A549 (cell line): ENCODE measurements around the gene CLNS1A. TPM values are rescaled to one million over a fixed set of nuclear protein-coding genes. Genes with fewer than 3 reads are reported as not detected.

ENCODE experiments used
- ATAC-seq, 2 experiments: fragments of 200-7000 bp in 1 of 2; fragments of >200 bp in 1 of 2; cut with Nextera tagmentation in 1 of 2; cut with Tn5 transposase in 1 of 2; 3 replicates each; pipeline versions ENCODE4 v1.8.0 to v1.9.1; 2018 to 2020; ENCODE audit warnings: mild to moderate bottlenecking in 1 of 2, moderate library complexity in 1 of 2
- CTCF ChIA-PET: fragments of 300-600 bp; sonication (Branson Sonifier 250); formaldehyde crosslinking; extraction: SDS; loops from one replicate; lab custom pipeline; 2021; ENCODE audit warnings: antibody characterized with exemption, inconsistent platforms; lab: Yijun Ruan, JAX
- POLR2A ChIA-PET: fragments of 350-600 bp; formaldehyde crosslinking; extraction: SDS; loops from one replicate; lab custom pipeline; 2021; ENCODE audit warnings: antibody characterized with exemption, inconsistent platforms; lab: Yijun Ruan, JAX
- DNase-seq, 2 experiments: peaks; one replicate each; pipeline versions ENCODE4 v3.0.0 to v3.0.0-alpha.2; 2011 to 2016; ENCODE audit warnings: low read depth in 1 of 2, low spot score in 1 of 2
- FAIRE-seq: peaks from 2 replicates; lab custom pipeline; 2011; peaks lifted over from hg19 to GRCh38; lab: Jason Lieb, UNC
- H3K27ac ChIP-seq, 2 experiments: fragments of >200 bp; sonication (Bioruptor Twin); formaldehyde crosslinking; 3 replicates each; pipeline ENCODE4 v1.5.1; 2016 to 2017
- H3K4me1 ChIP-seq: fragments of >200 bp; sonication (Bioruptor Twin); formaldehyde crosslinking; 3 replicates; pipeline ENCODE4 v1.6.1; 2016
- H3K4me2 ChIP-seq: fragments of >200 bp; sonication (Bioruptor Twin); formaldehyde crosslinking; 3 replicates; pipeline ENCODE4 v1.6.1; 2016
- H3K4me3 ChIP-seq: fragments of >200 bp; sonication (Bioruptor Twin); formaldehyde crosslinking; 3 replicates; pipeline ENCODE4 v1.5.1; 2016
- H3K9me3 ChIP-seq: fragments of >200 bp; sonication (Bioruptor Twin); formaldehyde crosslinking; 3 replicates; pipeline ENCODE4 v1.6.1; 2016
- BHLHE40 ChIP-seq: IDR thresholded peaks from 2 replicates; pipeline ENCODE4 v1.6.1; 2012; ENCODE audit warnings: low read depth, low read length, inconsistent platforms
- CBX2 ChIP-seq: fragments of 200-600 bp; sonication (generic); IDR thresholded peaks from 2 replicates; pipeline ENCODE4 v1.6.1; 2016; ENCODE audit warnings: low read depth, mild to moderate bottlenecking, borderline replicate concordance
- CBX8 ChIP-seq: fragments of 200-600 bp; sonication (generic); IDR thresholded peaks from 2 replicates; pipeline ENCODE4 v1.6.1; 2016
- CEBPB ChIP-seq, 2 experiments: fragments of >200 bp in 1 of 2; sonication (Bioruptor Twin) in 1 of 2; formaldehyde crosslinking in 1 of 2; IDR thresholded peaks; 2 replicates each; pipeline ENCODE4 v1.6.1; 2012 to 2016
- GATA3 ChIP-seq: IDR thresholded peaks from 2 replicates; pipeline ENCODE4 v1.6.1; 2012; ENCODE audit warnings: borderline replicate concordance
- HDAC2 ChIP-seq: fragments of 200-600 bp; sonication (generic); IDR thresholded peaks from 2 replicates; pipeline ENCODE4 v1.6.1; 2016
- HOXA7 ChIP-seq: fragments of 250-450 bp; sonication (Bioruptor Pico); IDR thresholded peaks from 2 replicates; pipeline ENCODE4 v1.5.0; 2020; ENCODE audit warnings: mild to moderate bottlenecking, moderate library complexity
- HOXB13 ChIP-seq: fragments of 250-450 bp; sonication (Bioruptor Pico); IDR thresholded peaks from 2 replicates; pipeline ENCODE4 v1.5.0; 2020; ENCODE audit warnings: low read depth, mild to moderate bottlenecking, moderate library complexity
- HOXB5 ChIP-seq: fragments of 250-450 bp; sonication (Bioruptor Pico); IDR thresholded peaks from 2 replicates; pipeline ENCODE4 v1.5.0; 2020; ENCODE audit warnings: mild to moderate bottlenecking, moderate library complexity
- JUN ChIP-seq, 2 experiments: fragments of >200 bp; sonication (Bioruptor Twin); formaldehyde crosslinking; IDR thresholded peaks; 2 replicates in 1 of 2; 3 replicates in 1 of 2; pipeline ENCODE4 v1.6.1; 2016 to 2017
- KDM1A ChIP-seq: fragments of 200-600 bp; sonication (generic); IDR thresholded peaks from 2 replicates; pipeline ENCODE4 v1.6.1; 2016; ENCODE audit warnings: low read depth, mild to moderate bottlenecking
- KDM5A ChIP-seq: fragments of 200-600 bp; sonication (generic); IDR thresholded peaks from 2 replicates; pipeline ENCODE4 v1.6.1; 2016; ENCODE audit warnings: antibody characterized with exemption, mild to moderate bottlenecking
- NFE2L2 ChIP-seq: fragments of 150-350 bp; conservative IDR thresholded peaks from 2 replicates; pipeline ENCODE4 v1.6.1; 2014; ENCODE audit warnings: low read length
- NR3C1 ChIP-seq: fragments of >200 bp; sonication (Bioruptor Twin); formaldehyde crosslinking; IDR thresholded peaks from 3 replicates; pipeline ENCODE4 v1.6.1; 2017
- PHF8 ChIP-seq: fragments of 200-600 bp; sonication (generic); IDR thresholded peaks from 2 replicates; pipeline ENCODE4 v1.6.1; 2016; ENCODE audit warnings: low read depth, mild to moderate bottlenecking, antibody characterized with exemption, moderate library complexity, borderline replicate concordance
- POLR2A ChIP-seq: IDR thresholded peaks from 2 replicates; pipeline ENCODE4 v1.6.1; 2012; ENCODE audit warnings: mild to moderate bottlenecking, low read length
- POLR2AphosphoS2 ChIP-seq: conservative IDR thresholded peaks from 2 replicates; pipeline ENCODE4 v1.6.1; 2012; ENCODE audit warnings: low read length, improper control_type of control experiment, inconsistent platforms
- RAD21 ChIP-seq, 2 experiments: fragments of >200 bp in 1 of 2; sonication (Bioruptor Twin) in 1 of 2; formaldehyde crosslinking in 1 of 2; IDR thresholded peaks in 1 of 2; conservative IDR thresholded peaks in 1 of 2; 2 replicates in 1 of 2; 3 replicates in 1 of 2; pipeline ENCODE4 v1.6.1; 2012 to 2018; ENCODE audit warnings: inconsistent platforms in 1 of 2
- RARB ChIP-seq: fragments of 250-450 bp; sonication (Bioruptor Pico); IDR thresholded peaks from 2 replicates; pipeline ENCODE4 v1.8.0; 2021; ENCODE audit warnings: mild to moderate bottlenecking, moderate library complexity
- RCOR1 ChIP-seq: fragments of 150-350 bp; IDR thresholded peaks from 2 replicates; pipeline ENCODE4 v1.6.1; 2014; ENCODE audit warnings: antibody characterized with exemption, low read length, low read depth
- RFX5 ChIP-seq: fragments of 450-650 bp; IDR thresholded peaks from 2 replicates; pipeline ENCODE4 v1.7.1; 2014; ENCODE audit warnings: antibody characterized with exemption, mild to moderate bottlenecking, moderate library complexity
- SMC3 ChIP-seq: fragments of >200 bp; sonication (Bioruptor Twin); formaldehyde crosslinking; IDR thresholded peaks from 3 replicates; pipeline ENCODE4 v1.6.1; 2018; ENCODE audit warnings: inconsistent platforms
- ZFP36 ChIP-seq: fragments of 450-650 bp; IDR thresholded peaks from 2 replicates; pipeline ENCODE4 v1.6.1; 2014; ENCODE audit warnings: borderline replicate concordance; ENCODE audit not compliant: partially characterized antibody
- WGBS: methylation state at CpG from one replicate; pipeline ENCODE4 v1.1.6; 2017; ENCODE audit errors: missing lambda C conversion rate; 5-methylcytosine and 5-hydroxymethylcytosine counted together
- polyA plus RNA-seq, 4 experiments: library from polyadenylated mRNA; depleted of rRNA in 3 of 4; stranded (reverse); fragments of >200 nt; fragmentation: RNase III in 1 of 4; extraction: RNeasy Plus Mini Kit Qiagen cat#74134 plus additional on column Dnase treatment in 1 of 4; gene quantifications; 2 replicates in 3 of 4; 3 replicates in 1 of 4; pipeline ENCODE4 v1.2.3, GENCODE V29; 2011 to 2017
- TF ChIP-seq, protein P1 (sequence below): fragments of >200 bp; sonication (Bioruptor Twin); formaldehyde crosslinking; IDR thresholded peaks from 3 replicates; pipeline ENCODE4 v1.5.1; 2016
- TF ChIP-seq, protein P2 (sequence below): fragments of 250-450 bp; sonication (Bioruptor Pico); IDR thresholded peaks from 2 replicates; pipeline ENCODE4 v1.5.0; 2021; ENCODE audit warnings: mild to moderate bottlenecking, moderate library complexity, borderline replicate concordance
- TF ChIP-seq, protein P3 (sequence below): fragments of >200 bp; sonication (Bioruptor Twin); formaldehyde crosslinking; IDR thresholded peaks from 3 replicates; pipeline ENCODE4 v1.6.1; 2016
- TF ChIP-seq, protein P4 (sequence below): IDR thresholded peaks from 2 replicates; pipeline ENCODE4 v1.6.1; 2012
- TF ChIP-seq, protein P5 (sequence below): fragments of 200-600 bp; sonication (generic); IDR thresholded peaks from 2 replicates; pipeline ENCODE4 v1.6.1; 2016; ENCODE audit warnings: antibody characterized with exemption, mild to moderate bottlenecking, moderate library complexity
- TF ChIP-seq, protein P6 (sequence below): fragments of >200 bp; sonication (Bioruptor Twin); formaldehyde crosslinking; IDR thresholded peaks from 2 replicates; pipeline ENCODE4 v1.6.1; 2016

The CLNS1A gene
- polyA plus RNA-seq, 2 of the 4 experiments (the other 2 are of a cell fraction): 173 to 210 TPM

DNA sequence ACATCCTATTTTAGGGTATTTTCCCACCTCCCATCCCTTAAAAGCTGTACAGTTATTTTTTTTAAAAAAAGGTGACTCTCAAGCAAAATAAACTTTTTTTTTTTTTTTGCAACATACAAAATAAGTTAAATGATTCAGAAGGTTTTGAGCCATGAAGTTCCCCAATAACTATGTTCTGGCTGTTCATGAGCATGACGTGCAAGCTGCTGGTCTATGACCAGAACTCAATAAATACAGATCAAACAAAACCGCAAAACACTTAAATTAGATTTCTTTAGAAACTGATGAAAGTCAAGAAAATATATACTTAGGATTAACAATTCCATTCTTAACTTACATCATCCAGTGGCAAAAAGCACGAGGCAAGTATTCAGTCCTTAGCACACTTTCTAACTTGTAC lies 24.1 kb upstream of the CLNS1A start:
- H3K9me3 ChIP-seq: no peaks in the 10 kb centered on the region
- TF ChIP-seq HDAC2: no peak
- TF ChIP-seq RARB (CRISPR knock-in tag): no peak
- TF ChIP-seq KDM5A: no peak
- TF ChIP-seq, protein P1, sequence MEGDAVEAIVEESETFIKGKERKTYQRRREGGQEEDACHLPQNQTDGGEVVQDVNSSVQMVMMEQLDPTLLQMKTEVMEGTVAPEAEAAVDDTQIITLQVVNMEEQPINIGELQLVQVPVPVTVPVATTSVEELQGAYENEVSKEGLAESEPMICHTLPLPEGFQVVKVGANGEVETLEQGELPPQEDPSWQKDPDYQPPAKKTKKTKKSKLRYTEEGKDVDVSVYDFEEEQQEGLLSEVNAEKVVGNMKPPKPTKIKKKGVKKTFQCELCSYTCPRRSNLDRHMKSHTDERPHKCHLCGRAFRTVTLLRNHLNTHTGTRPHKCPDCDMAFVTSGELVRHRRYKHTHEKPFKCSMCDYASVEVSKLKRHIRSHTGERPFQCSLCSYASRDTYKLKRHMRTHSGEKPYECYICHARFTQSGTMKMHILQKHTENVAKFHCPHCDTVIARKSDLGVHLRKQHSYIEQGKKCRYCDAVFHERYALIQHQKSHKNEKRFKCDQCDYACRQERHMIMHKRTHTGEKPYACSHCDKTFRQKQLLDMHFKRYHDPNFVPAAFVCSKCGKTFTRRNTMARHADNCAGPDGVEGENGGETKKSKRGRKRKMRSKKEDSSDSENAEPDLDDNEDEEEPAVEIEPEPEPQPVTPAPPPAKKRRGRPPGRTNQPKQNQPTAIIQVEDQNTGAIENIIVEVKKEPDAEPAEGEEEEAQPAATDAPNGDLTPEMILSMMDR: no peak
- TF ChIP-seq NFE2L2: no peak
- TF ChIP-seq SMC3: no peak
- TF ChIP-seq RCOR1: no peak
- no peak for TF ChIP-seq JUN (IDR thresholded peaks at IDR 0.05)
- TF ChIP-seq, protein P2, sequence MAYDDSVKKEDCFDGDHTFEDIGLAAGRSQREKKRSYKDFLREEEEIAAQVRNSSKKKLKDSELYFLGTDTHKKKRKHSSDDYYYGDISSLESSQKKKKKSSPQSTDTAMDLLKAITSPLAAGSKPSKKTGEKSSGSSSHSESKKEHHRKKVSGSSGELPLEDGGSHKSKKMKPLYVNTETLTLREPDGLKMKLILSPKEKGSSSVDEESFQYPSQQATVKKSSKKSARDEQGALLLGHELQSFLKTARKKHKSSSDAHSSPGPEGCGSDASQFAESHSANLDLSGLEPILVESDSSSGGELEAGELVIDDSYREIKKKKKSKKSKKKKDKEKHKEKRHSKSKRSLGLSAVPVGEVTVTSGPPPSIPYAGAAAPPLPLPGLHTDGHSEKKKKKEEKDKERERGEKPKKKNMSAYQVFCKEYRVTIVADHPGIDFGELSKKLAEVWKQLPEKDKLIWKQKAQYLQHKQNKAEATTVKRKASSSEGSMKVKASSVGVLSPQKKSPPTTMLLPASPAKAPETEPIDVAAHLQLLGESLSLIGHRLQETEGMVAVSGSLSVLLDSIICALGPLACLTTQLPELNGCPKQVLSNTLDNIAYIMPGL: no peak
- no peak for TF ChIP-seq POLR2A
- TF ChIP-seq, protein P3, sequence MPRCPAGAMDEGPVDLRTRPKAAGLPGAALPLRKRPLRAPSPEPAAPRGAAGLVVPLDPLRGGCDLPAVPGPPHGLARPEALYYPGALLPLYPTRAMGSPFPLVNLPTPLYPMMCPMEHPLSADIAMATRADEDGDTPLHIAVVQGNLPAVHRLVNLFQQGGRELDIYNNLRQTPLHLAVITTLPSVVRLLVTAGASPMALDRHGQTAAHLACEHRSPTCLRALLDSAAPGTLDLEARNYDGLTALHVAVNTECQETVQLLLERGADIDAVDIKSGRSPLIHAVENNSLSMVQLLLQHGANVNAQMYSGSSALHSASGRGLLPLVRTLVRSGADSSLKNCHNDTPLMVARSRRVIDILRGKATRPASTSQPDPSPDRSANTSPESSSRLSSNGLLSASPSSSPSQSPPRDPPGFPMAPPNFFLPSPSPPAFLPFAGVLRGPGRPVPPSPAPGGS: no peak
- no peak for TF ChIP-seq RFX5
- TF ChIP-seq BHLHE40: no peak
- TF ChIP-seq HOXA7 (CRISPR knock-in tag): no peak
- no peak for TF ChIP-seq KDM1A
- TF ChIP-seq ZFP36: no peak
- DNase-seq (no peak), ATAC-seq (no peak), FAIRE-seq (no peak)
- WGBS: 91% methylated on average over 3 of the region's 3 CpGs
- H3K4me1 ChIP-seq: no peaks in the 10 kb centered on the region
- H3K4me2 ChIP-seq: no peak overlapping the region
- no peak overlapping the region for H3K27ac ChIP-seq
- POLR2A ChIA-PET: no interaction called here
- CTCF ChIA-PET: interaction anchor here (0.6 to 1.4 kb wide), 2 partner anchors 11 to 19 kb away, joined by 3 to 4 read pairs; no protein-coding TSS in a partner anchor
- H3K4me3 ChIP-seq: no peak overlapping the region

DNA sequence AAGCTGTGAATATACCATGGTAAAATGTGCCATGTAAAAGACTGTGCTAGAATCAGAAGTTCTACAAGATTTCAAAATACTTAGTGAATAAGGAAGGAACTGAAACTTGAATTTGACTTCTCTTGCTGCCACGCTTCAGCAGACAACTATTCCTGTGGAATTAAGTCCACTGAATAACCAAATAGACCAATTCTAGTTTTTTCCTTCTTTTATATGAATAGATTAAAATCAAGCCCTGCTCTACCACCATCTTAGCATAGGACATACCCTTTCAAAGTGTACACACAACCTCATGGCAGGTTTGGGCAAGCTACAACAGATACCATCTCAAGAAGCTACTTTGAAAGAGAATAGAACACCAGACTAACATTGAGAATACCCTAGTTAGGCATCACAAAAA lies 23.4 kb upstream of the CLNS1A start:
- TF ChIP-seq HOXB5 (CRISPR knock-in tag) (no peak), GATA3 (no peak), RCOR1 (no peak), CBX2 (no peak), NR3C1 (no peak), POLR2A (no peak), POLR2AphosphoS2 (no peak), HOXB13 (CRISPR knock-in tag) (no peak), CBX8 (no peak), PHF8 (no peak), CEBPB (IDR thresholded peaks at IDR 0.05) (no peak), RAD21 (conservative IDR thresholded peaks at IDR 0.05 in 1 of 2, IDR thresholded peaks at IDR 0.05 in 1 of 2) (no peak), BHLHE40 (no peak)
- TF ChIP-seq, protein P4, sequence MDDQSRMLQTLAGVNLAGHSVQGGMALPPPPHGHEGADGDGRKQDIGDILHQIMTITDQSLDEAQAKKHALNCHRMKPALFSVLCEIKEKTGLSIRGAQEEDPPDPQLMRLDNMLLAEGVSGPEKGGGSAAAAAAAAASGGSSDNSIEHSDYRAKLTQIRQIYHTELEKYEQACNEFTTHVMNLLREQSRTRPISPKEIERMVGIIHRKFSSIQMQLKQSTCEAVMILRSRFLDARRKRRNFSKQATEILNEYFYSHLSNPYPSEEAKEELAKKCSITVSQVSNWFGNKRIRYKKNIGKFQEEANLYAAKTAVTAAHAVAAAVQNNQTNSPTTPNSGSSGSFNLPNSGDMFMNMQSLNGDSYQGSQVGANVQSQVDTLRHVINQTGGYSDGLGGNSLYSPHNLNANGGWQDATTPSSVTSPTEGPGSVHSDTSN: no peak
- TF ChIP-seq, protein P5, sequence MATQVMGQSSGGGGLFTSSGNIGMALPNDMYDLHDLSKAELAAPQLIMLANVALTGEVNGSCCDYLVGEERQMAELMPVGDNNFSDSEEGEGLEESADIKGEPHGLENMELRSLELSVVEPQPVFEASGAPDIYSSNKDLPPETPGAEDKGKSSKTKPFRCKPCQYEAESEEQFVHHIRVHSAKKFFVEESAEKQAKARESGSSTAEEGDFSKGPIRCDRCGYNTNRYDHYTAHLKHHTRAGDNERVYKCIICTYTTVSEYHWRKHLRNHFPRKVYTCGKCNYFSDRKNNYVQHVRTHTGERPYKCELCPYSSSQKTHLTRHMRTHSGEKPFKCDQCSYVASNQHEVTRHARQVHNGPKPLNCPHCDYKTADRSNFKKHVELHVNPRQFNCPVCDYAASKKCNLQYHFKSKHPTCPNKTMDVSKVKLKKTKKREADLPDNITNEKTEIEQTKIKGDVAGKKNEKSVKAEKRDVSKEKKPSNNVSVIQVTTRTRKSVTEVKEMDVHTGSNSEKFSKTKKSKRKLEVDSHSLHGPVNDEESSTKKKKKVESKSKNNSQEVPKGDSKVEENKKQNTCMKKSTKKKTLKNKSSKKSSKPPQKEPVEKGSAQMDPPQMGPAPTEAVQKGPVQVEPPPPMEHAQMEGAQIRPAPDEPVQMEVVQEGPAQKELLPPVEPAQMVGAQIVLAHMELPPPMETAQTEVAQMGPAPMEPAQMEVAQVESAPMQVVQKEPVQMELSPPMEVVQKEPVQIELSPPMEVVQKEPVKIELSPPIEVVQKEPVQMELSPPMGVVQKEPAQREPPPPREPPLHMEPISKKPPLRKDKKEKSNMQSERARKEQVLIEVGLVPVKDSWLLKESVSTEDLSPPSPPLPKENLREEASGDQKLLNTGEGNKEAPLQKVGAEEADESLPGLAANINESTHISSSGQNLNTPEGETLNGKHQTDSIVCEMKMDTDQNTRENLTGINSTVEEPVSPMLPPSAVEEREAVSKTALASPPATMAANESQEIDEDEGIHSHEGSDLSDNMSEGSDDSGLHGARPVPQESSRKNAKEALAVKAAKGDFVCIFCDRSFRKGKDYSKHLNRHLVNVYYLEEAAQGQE: no peak
- TF ChIP-seq, protein P3: no peak
- TF ChIP-seq, protein P6, sequence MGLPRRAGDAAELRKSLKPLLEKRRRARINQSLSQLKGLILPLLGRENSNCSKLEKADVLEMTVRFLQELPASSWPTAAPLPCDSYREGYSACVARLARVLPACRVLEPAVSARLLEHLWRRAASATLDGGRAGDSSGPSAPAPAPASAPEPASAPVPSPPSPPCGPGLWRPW: no peak
- DNase-seq (no peak), FAIRE-seq (no peak), ATAC-seq (no peak)
- no peak overlapping the region for H3K4me3 ChIP-seq
- ChIA-PET POLR2A (no interaction called here), CTCF (interaction anchor here (0.6 kb wide), 1 partner anchor 19 kb away, joined by 4 read pairs; no protein-coding TSS in a partner anchor)
- no peaks in the 10 kb centered on the region for H3K4me1 ChIP-seq
- WGBS: 92% methylated on average over 1 of the region's 1 CpG
- H3K4me2 ChIP-seq: no peak overlapping the region
- H3K27ac ChIP-seq: no peak overlapping the region
- H3K9me3 ChIP-seq: no peaks in the 10 kb centered on the region
